ENCODE measurements around the gene MRPS10.

MRPS10 gene

GRCh38 chr6:42168650-42169049 is 49.0 kb downstream of the MRPS10 start:
- DNase-seq (ENCODE audit: insufficient read length, low spot score) (no peak), FAIRE-seq (no peak)
- TF ChIP-seq CTCF (IDR thresholded peaks at IDR 0.05; ENCODE audit: insufficient read depth, missing control alignments), result no peak

- peak; percentile 89 for TF ChIP-seq CTCF (IDR thresholded peaks at IDR 0.05; ENCODE audit: insufficient read depth, missing control alignments)
- DNase-seq (ENCODE audit: insufficient read length, low spot score), result peak; percentile 91
- no peak for FAIRE-seq
These were observed 51.1 kb downstream of the MRPS10 start for GRCh38 chr6:42166444-42167141.

- DNase-seq (ENCODE audit: insufficient read length, low spot score) (no peak), FAIRE-seq (no peak)
- TF ChIP-seq CTCF (IDR thresholded peaks at IDR 0.05; ENCODE audit: insufficient read depth, missing control alignments), result no peak
These were observed 52.6 kb downstream of the MRPS10 start for GRCh38 chr6:42165016-42165415.

- DNase-seq (ENCODE audit: insufficient read length, low spot score) (no peak), FAIRE-seq (no peak)
- TF ChIP-seq CTCF (IDR thresholded peaks at IDR 0.05; ENCODE audit: insufficient read depth, missing control alignments), result no peak
These were observed 53.7 kb downstream of the MRPS10 start for GRCh38 chr6:42163981-42164380.

GRCh38 chr6:42162812-42163211 is 54.8 kb downstream of the MRPS10 start:
- DNase-seq (ENCODE audit: insufficient read length, low spot score) (no peak), FAIRE-seq (no peak)
- no peak for TF ChIP-seq CTCF (IDR thresholded peaks at IDR 0.05; ENCODE audit: insufficient read depth, missing control alignments)

- DNase-seq (ENCODE audit: insufficient read length, low spot score) (no peak), FAIRE-seq (no peak)
- TF ChIP-seq CTCF (IDR thresholded peaks at IDR 0.05; ENCODE audit: insufficient read depth, missing control alignments), result no peak
These were observed 55.3 kb downstream of the MRPS10 start for GRCh38 chr6:42162384-42162783.

GRCh38 chr6:42159431-42160024 is 58.1 kb downstream of the MRPS10 start:
- FAIRE-seq (no peak), DNase-seq (ENCODE audit: insufficient read length, low spot score) (no peak)
- no peak for TF ChIP-seq CTCF (IDR thresholded peaks at IDR 0.05; ENCODE audit: insufficient read depth, missing control alignments)

Data from D721Med (cell line).